Naive thymus-derived CD4-positive, alpha-beta T cell (primary cell): ENCODE results near the gene MAT2A. TPM values are rescaled to one million over a fixed set of nuclear protein-coding genes. Genes with fewer than 3 reads are reported as not detected.
"Not testable (repeated sequence)": the region's sequence is repeated elsewhere in the genome, so short reads cannot be mapped to it uniquely, and the experiment has no call there.

Source experiments
- ATAC-seq: fragments of 150-1000 bp; cut with Tn5 transposase; 2 replicates; pipeline ENCODE4 v1.10.0; 2021; ENCODE audit warnings: mild to moderate bottlenecking, moderate library complexity
- CTCF ChIA-PET: fragments of 350-600 bp; sonication (Branson Sonifier 250); formaldehyde crosslinking; loops from one replicate; lab custom pipeline; 2021; ENCODE audit warnings: antibody characterized with exemption; lab: Charles Lee
- POLR2A ChIA-PET: fragments of 350-600 bp; sonication (Branson Sonifier 250); formaldehyde crosslinking; loops from one replicate; lab custom pipeline; 2021; ENCODE audit warnings: antibody characterized with exemption, inconsistent platforms; lab: Charles Lee
- DNase-seq, 9 donors: peaks; one replicate each; pipeline versions ENCODE4 v3.0.0 to v3.0.0-alpha.2; 2020 to 2022; ENCODE audit warnings: mixed read lengths in 1 of 9
- H3K27ac ChIP-seq: one replicate; pipeline ENCODE4 v1.7.0; 2013; ENCODE audit warnings: mild to moderate bottlenecking, low read depth, low read length, moderate library complexity
- H3K27me3 ChIP-seq, 2 donors: one replicate each; pipeline ENCODE4 v1.7.0; 2013; ENCODE audit warnings: low read length in 2 of 2, mild to moderate bottlenecking in 2 of 2, moderate library complexity in 2 of 2; ENCODE audit not compliant: control insufficient read depth in 2 of 2, insufficient read depth in 2 of 2
- H3K36me3 ChIP-seq, 3 experiments: 1 replicate in 2 of 3; 2 replicates in 1 of 3; pipeline ENCODE4 v1.7.0; 2013; ENCODE audit warnings: low read length in 3 of 3, mild to moderate bottlenecking in 3 of 3, moderate library complexity in 1 of 3; ENCODE audit not compliant: insufficient read depth in 3 of 3, control insufficient read depth in 2 of 3
- H3K4me1 ChIP-seq, 2 donors: one replicate each; pipeline ENCODE4 v1.7.0; 2013; ENCODE audit warnings: low read length in 2 of 2, mild to moderate bottlenecking in 2 of 2, moderate library complexity in 1 of 2; ENCODE audit not compliant: control insufficient read depth in 2 of 2, insufficient read depth in 2 of 2
- H3K4me3 ChIP-seq: 2 replicates; pipeline ENCODE4 v1.7.0; 2013; ENCODE audit warnings: mild to moderate bottlenecking, low read length
- H3K9me3 ChIP-seq, 3 experiments: 1 replicate in 2 of 3; 2 replicates in 1 of 3; pipeline ENCODE4 v1.7.0; 2013; ENCODE audit warnings: low read length in 3 of 3; ENCODE audit not compliant: control insufficient read depth in 2 of 3
- H3K27ac Mint-ChIP-seq, 9 donors: one replicate each; pipeline ENCODE4 v1.8.0; 2020 to 2022; ENCODE audit warnings: mixed read lengths in 9 of 9, mild to moderate bottlenecking in 8 of 9, moderate library complexity in 5 of 9, inconsistent platforms in 2 of 9
- H3K27me3 Mint-ChIP-seq, 5 donors: one replicate each; pipeline ENCODE4 v1.8.0; 2021 to 2022; ENCODE audit warnings: mixed read lengths in 5 of 5, mild to moderate bottlenecking in 1 of 5
- H3K36me3 Mint-ChIP-seq, 5 donors: one replicate each; pipeline ENCODE4 v1.8.0; 2020 to 2022; ENCODE audit warnings: mixed read lengths in 5 of 5, mild to moderate bottlenecking in 3 of 5, inconsistent platforms in 1 of 5
- H3K4me1 Mint-ChIP-seq, 7 donors: one replicate each; pipeline ENCODE4 v1.8.0; 2020 to 2022; ENCODE audit warnings: mixed read lengths in 7 of 7, mild to moderate bottlenecking in 3 of 7, inconsistent platforms in 1 of 7
- H3K4me3 Mint-ChIP-seq, 10 donors: one replicate each; pipeline ENCODE4 v1.8.0; 2020 to 2022; ENCODE audit warnings: mild to moderate bottlenecking in 10 of 10, mixed read lengths in 10 of 10, moderate library complexity in 6 of 10, inconsistent platforms in 2 of 10
- H3K9me3 Mint-ChIP-seq, 11 donors: one replicate each; pipeline ENCODE4 v1.8.0; 2020 to 2022; ENCODE audit warnings: mixed read lengths in 11 of 11, mild to moderate bottlenecking in 4 of 11, inconsistent platforms in 1 of 11, moderate library complexity in 1 of 11
- intact Hi-C, 2 donors: fragments of 100-400 bp; cut with micrococcal nuclease; formaldehyde crosslinking; loops; one replicate each; pipeline ENCODE4 v1.15.1; 2023
- polyA plus RNA-seq, 2 donors: library from polyadenylated mRNA; unstranded; fragments of 300-500 nt; fragmentation: Illumina TruSeq; gene quantifications; one replicate each; pipeline ENCODE4 v1.2.3, GENCODE V29; 2021
- total RNA-seq, 6 experiments: library from RNA in 5 of 6; stranded (reverse) in 5 of 6; gene quantifications; 1 replicate in 5 of 6; 2 replicates in 1 of 6; pipeline ENCODE4 v1.2.3 and lab custom pipeline; 2021 to 2026

MAT2A gene
- total and polyA plus RNA-seq, 7 experiments from 2014 or later: 79.8 to 268 (median 127) TPM

DNA sequence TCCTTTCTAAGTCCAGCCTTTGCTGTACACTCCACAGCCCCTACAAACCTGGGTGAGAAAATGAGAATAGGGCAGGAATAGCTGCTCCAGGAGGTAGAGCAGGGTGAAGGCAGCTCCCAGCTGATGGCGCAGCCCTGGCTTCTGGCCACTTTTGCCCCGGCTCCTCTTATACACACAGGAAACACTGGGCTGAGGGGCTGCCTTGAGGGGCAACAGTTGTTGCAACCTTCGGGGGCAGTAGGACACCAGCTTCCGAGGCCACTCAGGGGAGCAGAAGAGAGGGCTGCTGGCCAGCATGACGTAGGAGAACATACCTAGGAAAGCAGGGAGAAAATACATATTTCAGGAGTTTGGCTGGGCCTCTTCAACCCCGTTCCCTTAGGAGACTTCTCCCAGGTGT, 14.2 kb downstream of the MAT2A start:
- no peak overlapping the region for H3K4me3 Mint-ChIP-seq
- H3K36me3 ChIP-seq: peaks cover 9 to 53% (median 17%) of the 10 kb centered on the region in 3 experiments
- POLR2A ChIA-PET: interaction anchor here (0.6 to 5.9 kb wide), 4 partner anchors 8 to 253 kb away, joined by 3 to 70 read pairs (median 11); partner anchors contain the start of genes GGCX and MAT2A

DNA sequence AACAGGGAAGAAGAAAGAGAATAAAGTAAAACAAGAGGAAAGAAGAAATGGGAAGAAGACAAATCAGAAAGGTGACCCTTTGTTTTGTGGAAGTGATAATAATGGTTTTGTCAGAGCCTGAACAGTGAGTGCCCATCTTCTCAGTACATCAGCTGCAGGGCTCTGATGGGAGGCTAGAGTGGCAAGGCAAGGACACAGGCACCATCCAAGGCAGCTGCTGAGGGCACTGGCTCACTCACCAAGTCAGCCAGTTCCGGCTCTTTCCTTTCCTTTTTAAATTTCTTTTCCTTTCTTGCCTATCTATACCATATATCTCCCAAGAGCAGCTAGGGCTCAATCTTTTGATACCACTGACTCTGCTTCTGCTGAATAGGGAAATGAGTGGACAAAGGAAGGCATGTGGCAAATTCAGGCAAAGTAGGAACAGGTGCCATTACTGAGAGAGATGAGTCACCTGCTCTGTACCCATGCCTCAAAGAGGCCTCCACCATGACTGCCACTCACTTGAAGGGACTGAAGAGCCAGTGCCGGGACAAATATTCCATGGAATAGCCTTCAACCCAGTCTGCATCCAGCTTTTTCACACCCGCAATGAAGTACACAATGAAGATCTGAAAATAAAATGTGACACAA, 16.1 kb downstream of the MAT2A start:
- Histone ChIP-seq H3K27me3 (no peaks in the 10 kb centered on the region), H3K36me3 (peaks cover 9 to 51% (median 14%) of the 10 kb centered on the region in 3 experiments), H3K27ac (no peak overlapping the region), H3K4me3 (no peak overlapping the region), H3K9me3 (no peaks in the 10 kb centered on the region), H3K4me1 (peaks cover 0 to under 1% of the 10 kb centered on the region in 2 donors)
- intact Hi-C loops: loop anchor here in 1 of 2 donors (5.0 kb wide), 1 partner anchor 248 kb away; no protein-coding TSS in a partner anchor
- ATAC-seq (no peak), DNase-seq (no peak)
- Mint-ChIP-seq H3K4me1 (peaks cover 7 to 30% (median 26%) of the 10 kb centered on the region in 7 donors), H3K4me3 (no peak overlapping the region), H3K27ac (peak overlapping the region in 1 of 9 donors; percentile 4), H3K27me3 (no peaks in the 10 kb centered on the region), H3K9me3 (no peaks in the 10 kb centered on the region), H3K36me3 (peaks cover 0 to 34% (median 13%) of the 10 kb centered on the region in 5 donors)
- POLR2A ChIA-PET: interaction anchor here (0.8 to 2.1 kb wide), 5 partner anchors 12 to 228 kb away, joined by 3 to 8 read pairs (median 3); partner anchors contain the start of gene SH2D6
- CTCF ChIA-PET: interaction anchor here (1.2 to 6.6 kb wide), 5 partner anchors 28 to 165 kb away, joined by 3 to 90 read pairs (median 3); partner anchors contain the start of genes RNF181 and VAMP5

More for the DNA sequence above, 14.2 kb downstream of the MAT2A start:
- Mint-ChIP-seq H3K9me3 (no peaks in the 10 kb centered on the region), H3K4me1 (peaks cover 0 to 14% (median 10%) of the 10 kb centered on the region in 7 donors), H3K27me3 (no peaks in the 10 kb centered on the region), H3K36me3 (peaks cover 0 to 32% (median 14%) of the 10 kb centered on the region in 5 donors), H3K27ac (peak overlapping the region in 2 of 9 donors; percentile 26 to 30)
- CTCF ChIA-PET: interaction anchor here (0.7 to 6.6 kb wide), 10 partner anchors 13 to 310 kb away, joined by 3 to 90 read pairs (median 5); partner anchors contain the start of genes MAT2A and SH2D6
- H3K9me3 ChIP-seq: no peaks in the 10 kb centered on the region
- ATAC-seq (no peak), DNase-seq (no peak)
- H3K4me3 ChIP-seq: no peak overlapping the region
- H3K27me3 ChIP-seq: no peaks in the 10 kb centered on the region
- H3K27ac ChIP-seq: no peak overlapping the region
- intact Hi-C loops: loop anchor here in 1 of 2 donors (5.0 kb wide), 1 partner anchor 246 kb away; no protein-coding TSS in a partner anchor
- no peaks in the 10 kb centered on the region for H3K4me1 ChIP-seq

DNA sequence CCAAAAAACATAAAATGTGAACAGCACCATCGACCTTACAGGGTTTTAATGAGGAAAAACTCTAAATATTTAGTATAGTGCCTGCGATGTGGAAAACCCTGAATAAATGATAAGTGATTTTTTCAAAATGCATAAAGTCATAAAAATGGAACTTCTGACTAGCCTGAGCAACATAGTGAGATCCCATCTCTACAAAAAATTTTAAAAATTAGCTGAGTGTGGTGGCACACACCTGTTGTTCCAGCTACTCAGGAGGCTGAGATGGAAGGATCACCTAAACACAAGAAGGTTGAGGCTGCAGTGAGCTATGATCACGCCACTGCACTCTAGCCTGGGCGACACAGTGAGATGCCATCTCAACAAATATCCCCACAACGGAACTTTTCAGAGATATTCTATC, 18.2 kb downstream of the MAT2A start:
- no peaks in the 10 kb centered on the region for H3K9me3 Mint-ChIP-seq
- H3K27me3 Mint-ChIP-seq: no peaks in the 10 kb centered on the region
- DNase-seq: no peak
- Histone ChIP-seq H3K36me3 (peaks cover 0 to 33% (median 13%) of the 10 kb centered on the region in 3 experiments), H3K27ac (no peak overlapping the region), H3K4me1 (peaks cover 6 to 8% of the 10 kb centered on the region in 2 donors), H3K4me3 (no peak overlapping the region), H3K9me3 (no peaks in the 10 kb centered on the region), H3K27me3 (no peaks in the 10 kb centered on the region)
- H3K27ac Mint-ChIP-seq: no peak overlapping the region
- CTCF ChIA-PET: interaction anchor here (0.9 to 3.3 kb wide), 6 partner anchors 47 to 262 kb away, joined by 3 to 30 read pairs (median 4); no protein-coding TSS in a partner anchor
- no peak for ATAC-seq
- POLR2A ChIA-PET: interaction anchor here (1.0 to 5.9 kb wide), 6 partner anchors 11 to 203 kb away, joined by 4 to 38 read pairs (median 6); partner anchors contain the start of genes C2orf68, ELMOD3, MAT2A and RETSAT
- peaks cover 17 to 42% (median 34%) of the 10 kb centered on the region in 7 donors for H3K4me1 Mint-ChIP-seq
- H3K4me3 Mint-ChIP-seq: no peak overlapping the region
- H3K36me3 Mint-ChIP-seq: peaks cover 0 to 16% (median 8%) of the 10 kb centered on the region in 5 donors
- intact Hi-C loops: no loop called here

DNA sequence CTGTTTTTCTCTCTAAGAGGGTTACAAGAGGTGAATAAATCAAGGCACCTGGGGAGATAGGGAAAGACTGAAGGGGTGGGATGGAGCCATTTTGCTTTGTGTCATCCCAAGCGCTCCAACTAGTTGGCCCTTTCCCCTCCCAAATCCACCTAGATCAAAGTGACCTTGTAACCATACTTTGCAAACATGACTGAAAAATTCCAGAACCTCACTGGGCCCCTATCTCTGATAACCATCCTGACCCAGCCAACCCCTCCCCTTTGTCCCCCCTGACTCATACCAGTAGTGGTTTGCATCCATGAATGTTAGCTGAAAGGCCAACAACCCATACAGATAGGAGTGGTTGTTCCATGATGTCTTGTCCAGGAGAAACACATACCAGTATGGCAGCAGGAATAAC, 19.2 kb downstream of the MAT2A start:
- H3K27ac ChIP-seq: no peak overlapping the region
- ChIA-PET CTCF (interaction anchor here (1.1 kb wide), 1 partner anchor 79 kb away, joined by 3 read pairs; no protein-coding TSS in a partner anchor), POLR2A (interaction anchor here (0.8 to 5.9 kb wide), 4 partner anchors 19 to 144 kb away, joined by 3 to 38 read pairs (median 19); partner anchors contain the start of genes MAT2A and SH2D6)
- H3K4me1 Mint-ChIP-seq: peaks cover 17 to 41% (median 30%) of the 10 kb centered on the region in 7 donors
- H3K27ac Mint-ChIP-seq: peak overlapping the region in 3 of 9 donors; percentile 46 to 84 (median 62)
- H3K36me3 Mint-ChIP-seq: peaks cover 0 to 14% (median 7%) of the 10 kb centered on the region in 5 donors
- H3K9me3 ChIP-seq: no peaks in the 10 kb centered on the region
- intact Hi-C loops: no loop called here
- H3K4me3 ChIP-seq: no peak overlapping the region
- no peaks in the 10 kb centered on the region for H3K27me3 Mint-ChIP-seq
- ATAC-seq (no peak), DNase-seq (no peak)
- H3K27me3 ChIP-seq: no peaks in the 10 kb centered on the region
- peaks cover 0 to 26% (median 7%) of the 10 kb centered on the region in 3 experiments for H3K36me3 ChIP-seq
- H3K4me1 ChIP-seq: peaks cover 6 to 8% of the 10 kb centered on the region in 2 donors
- no peaks in the 10 kb centered on the region for H3K9me3 Mint-ChIP-seq
- H3K4me3 Mint-ChIP-seq: peak overlapping the region in 4 of 10 donors; percentile 1 to 64 (median 37)

DNA sequence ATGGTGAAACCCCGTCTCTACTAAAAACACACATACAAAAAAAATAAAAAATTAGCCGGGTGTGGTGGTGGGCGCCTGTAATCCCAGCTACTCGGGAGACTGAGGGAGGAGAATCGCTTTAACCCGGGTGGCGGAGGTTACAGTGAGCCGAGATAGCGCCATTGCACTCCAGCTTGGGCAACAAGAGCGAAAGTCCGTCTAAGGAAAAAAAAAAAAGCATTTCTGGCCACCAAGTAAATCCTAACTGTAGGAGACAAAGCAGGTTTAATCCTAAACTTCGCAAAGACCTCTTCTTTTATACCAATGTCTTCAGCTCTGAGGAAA, 21.4 kb downstream of the MAT2A start:
- not testable (repeated sequence) for H3K4me1 ChIP-seq, ATAC-seq, H3K27me3 Mint-ChIP-seq, H3K27me3 ChIP-seq, H3K36me3 Mint-ChIP-seq, H3K9me3 ChIP-seq, H3K9me3 Mint-ChIP-seq, DNase-seq, H3K36me3 ChIP-seq
- H3K4me1 Mint-ChIP-seq: peaks cover 17 to 48% (median 32%) of the 10 kb centered on the region in 7 donors
- H3K27ac Mint-ChIP-seq: peak overlapping the region; percentile 67 to 99 (median 92)
- CTCF ChIA-PET: interaction anchor here (0.6 to 1.9 kb wide), 4 partner anchors 8 to 146 kb away, joined by 3 to 8 read pairs (median 6); partner anchors contain the start of gene MAT2A
- intact Hi-C loops: loop anchor here (2.0 kb wide), 2 partner anchors 56 to 142 kb away; partner anchors contain the start of genes SH2D6 (in 1 of the 2) and USP39 (in 1 of the 2)
- peak overlapping the region; percentile 95 for H3K27ac ChIP-seq
- POLR2A ChIA-PET: interaction anchor here (0.9 to 5.9 kb wide), 12 partner anchors 9 to 589 kb away, joined by 3 to 38 read pairs (median 8); partner anchors contain the start of genes C2orf68, KCMF1, MAT2A and RNF181
- peak overlapping the region; percentile 81 to 99 (median 97) for H3K4me3 Mint-ChIP-seq
- peak overlapping the region; percentile 98 for H3K4me3 ChIP-seq

DNA sequence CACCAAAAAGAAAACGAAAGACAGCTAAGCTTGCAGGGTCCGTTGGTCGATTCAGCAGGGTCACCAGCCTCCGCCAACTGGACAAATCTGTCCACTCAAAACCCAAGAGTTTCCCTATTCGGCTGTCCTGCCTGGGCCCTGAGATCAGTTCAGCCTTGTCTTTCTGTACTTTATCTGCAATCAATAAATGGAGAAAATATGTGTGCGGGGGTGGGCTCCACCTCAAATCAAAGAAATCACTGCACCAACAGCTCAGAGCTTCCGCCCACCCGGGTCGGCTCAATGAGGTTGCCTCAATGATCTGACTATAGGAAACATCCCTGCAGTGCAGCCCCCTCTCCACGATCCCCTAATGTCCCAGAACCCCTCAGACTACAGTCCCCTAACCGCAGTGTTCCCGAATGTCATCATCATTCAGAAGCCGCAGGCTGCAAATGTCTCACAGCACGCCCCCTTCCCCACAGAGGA, 21.9 kb downstream of the MAT2A start:
- no peaks in the 10 kb centered on the region for H3K27me3 Mint-ChIP-seq
- CTCF ChIA-PET: interaction anchor here (0.5 to 1.9 kb wide), 5 partner anchors 9 to 146 kb away, joined by 3 to 8 read pairs (median 3); partner anchors contain the start of gene MAT2A
- peak overlapping the region; percentile 98 for H3K4me3 ChIP-seq
- intact Hi-C loops: loop anchor here (1.0 to 2.0 kb wide), 12 partner anchors 9 to 207 kb away; partner anchors contain the start of genes ELMOD3 (in 2 of the 2), MAT2A (in 2 of the 2), RETSAT (in 2 of the 2) and RNF181 (in 2 of the 2)
- H3K4me1 Mint-ChIP-seq: peaks cover 17 to 48% (median 32%) of the 10 kb centered on the region in 7 donors
- peak overlapping the region; percentile 81 to 99 (median 97) for H3K4me3 Mint-ChIP-seq
- H3K27ac ChIP-seq: peak overlapping the region; percentile 95
- peak overlapping the region; percentile 86 to 99 (median 93) for H3K27ac Mint-ChIP-seq
- no peaks in the 10 kb centered on the region for H3K27me3 ChIP-seq
- POLR2A ChIA-PET: interaction anchor here (0.7 to 5.9 kb wide), 18 partner anchors 9 to 615 kb away, joined by 3 to 38 read pairs (median 4); partner anchors contain the start of genes C2orf68, KCMF1, MAT2A and RNF181
- H3K9me3 Mint-ChIP-seq: no peaks in the 10 kb centered on the region
- no peak for ATAC-seq
- H3K9me3 ChIP-seq: no peaks in the 10 kb centered on the region
- peaks cover 6 to 8% of the 10 kb centered on the region in 2 donors for H3K4me1 ChIP-seq
- peaks cover 0 to 4% (median 3%) of the 10 kb centered on the region in 5 donors for H3K36me3 Mint-ChIP-seq
- peaks cover 0 to 7% (median 0%) of the 10 kb centered on the region in 3 experiments for H3K36me3 ChIP-seq
- peak in 1 of 9 donors; percentile 7 for DNase-seq
